NCI-H2227 (cell line): ENCODE results near the gene ITPK1.
A peak's percentile ranks its signal among the peaks of the same experiment; 100 is the strongest.

Source experiments
- DNase-seq: peaks from one replicate; lab custom pipeline; 2025; ENCODE audit not compliant: unreplicated experiment; lab: John Stamatoyannopoulos, UW

Gene ITPK1

GRCh38 chr14:92959189-92959531 is 156.6 kb downstream of the ITPK1 start:
- peak; percentile 24 for DNase-seq

- no peak for DNase-seq
Measured at GRCh38 chr14:92958373-92959188, 157.1 kb downstream of the ITPK1 start.

GRCh38 chr14:92956961-92957360 is 158.8 kb downstream of the ITPK1 start:
- no peak for DNase-seq

GRCh38 chr14:92955381-92955780 is 160.3 kb downstream of the ITPK1 start:
- DNase-seq: no peak

GRCh38 chr14:92954933-92955332 is 160.8 kb downstream of the ITPK1 start:
- no peak for DNase-seq

GRCh38 chr14:92953526-92953925 is 162.2 kb downstream of the ITPK1 start:
- no peak for DNase-seq

- no peak for DNase-seq
Measured at GRCh38 chr14:92952481-92953298, 163.0 kb downstream of the ITPK1 start.

GRCh38 chr14:92951912-92952471 is 163.7 kb downstream of the ITPK1 start:
- peak; percentile 75 for DNase-seq

GRCh38 chr14:92951261-92951660 is 164.5 kb downstream of the ITPK1 start:
- no peak for DNase-seq

- DNase-seq: no peak
Measured at GRCh38 chr14:92950773-92951172, 165.0 kb downstream of the ITPK1 start.

- DNase-seq: no peak
Measured at GRCh38 chr14:92950193-92950540, 165.6 kb downstream of the ITPK1 start.

GRCh38 chr14:92949496-92950192 is 166.1 kb downstream of the ITPK1 start:
- DNase-seq: no peak

- no peak for DNase-seq
Measured at GRCh38 chr14:92948647-92949046, 167.1 kb downstream of the ITPK1 start.

GRCh38 chr14:92946847-92947545 is 168.7 kb downstream of the ITPK1 start:
- DNase-seq: no peak

- DNase-seq: no peak
Measured at GRCh38 chr14:92945959-92946846, 169.5 kb downstream of the ITPK1 start.

- DNase-seq: no peak
Measured at GRCh38 chr14:92945544-92945943, 170.2 kb downstream of the ITPK1 start.

- no peak for DNase-seq
Measured at GRCh38 chr14:92944976-92945375, 170.7 kb downstream of the ITPK1 start.

- no peak for DNase-seq
Measured at GRCh38 chr14:92943855-92944570, 171.7 kb downstream of the ITPK1 start.
